GM18511 (cell line): ENCODE data around the gene NRIP1.
A peak's percentile ranks its signal among the peaks of the same experiment; 100 is the strongest.
"Not testable (repeated sequence)": the region's sequence is repeated elsewhere in the genome, so short reads cannot be mapped to it uniquely, and the experiment has no call there.

Source experiments
- ATAC-seq: cut with Tn5 transposase; IDR thresholded peaks from one replicate; pipeline ENCODE4 v1.9.1; 2021; ENCODE audit warnings: mild to moderate bottlenecking, moderate library complexity; ENCODE audit not compliant: unreplicated experiment

Gene NRIP1

DNA sequence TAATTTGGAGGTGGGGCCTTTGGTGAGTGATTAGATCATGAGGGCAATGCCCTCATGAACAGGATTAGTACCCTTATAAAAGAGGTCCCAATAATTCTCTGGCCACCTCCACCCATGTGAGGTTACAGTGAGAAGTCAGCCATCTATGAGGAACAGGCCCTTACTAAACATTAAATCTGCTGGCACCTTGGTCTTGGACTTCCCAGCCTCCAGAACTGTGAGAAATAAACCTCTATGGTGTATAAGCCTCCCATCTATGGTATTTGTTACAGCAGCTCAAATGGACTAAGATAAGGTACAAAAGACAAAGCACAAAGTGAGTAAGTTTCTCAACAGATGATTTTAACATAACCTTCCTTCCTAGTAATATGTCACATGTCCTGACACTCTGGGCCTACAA, 22.3 kb downstream of the NRIP1 start:
- ATAC-seq = no peak

GRCh38 chr21:15039607-15040299, 25.0 kb downstream of the NRIP1 start:
- ATAC-seq = no peak

- ATAC-seq = no peak
These were observed 26.9 kb downstream of the NRIP1 start for GRCh38 chr21:15037900-15038293.

DNA sequence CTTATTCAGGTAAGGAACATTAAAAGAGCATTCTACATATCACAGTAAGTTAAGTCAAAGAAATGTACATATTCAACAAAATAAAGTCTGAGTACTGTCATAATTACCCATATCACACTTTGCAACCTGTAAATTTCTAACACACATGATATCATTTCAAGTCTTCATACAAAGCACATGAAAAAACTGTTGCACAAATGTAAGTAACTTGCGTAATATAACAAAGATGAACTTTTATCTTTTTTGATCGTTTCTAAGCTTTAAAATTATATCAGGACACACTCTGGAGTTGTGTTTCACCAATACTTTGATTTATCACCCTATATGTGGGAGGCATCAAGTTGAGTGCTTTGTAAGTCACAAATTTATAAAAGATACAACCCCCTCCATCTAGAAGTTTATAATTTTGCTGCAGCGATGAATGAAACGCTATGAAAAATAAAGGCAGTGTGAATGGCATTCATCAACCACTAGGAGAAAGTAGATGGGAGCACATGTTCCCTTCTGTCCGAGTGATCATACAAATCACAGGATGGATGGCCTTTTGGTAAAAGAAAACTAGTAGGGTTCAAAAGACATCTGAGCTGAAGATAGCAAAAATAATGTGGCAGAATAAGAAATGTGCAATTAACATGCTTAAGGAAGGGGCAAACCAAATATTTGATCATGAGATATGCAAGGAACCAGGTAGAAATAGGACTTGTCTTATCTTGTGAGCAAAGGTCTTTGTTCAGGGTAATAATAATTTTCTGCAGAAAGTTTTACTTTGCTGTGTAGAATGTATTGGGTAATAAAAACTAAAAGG, 27.5 kb downstream of the NRIP1 start:
- ATAC-seq = no peak

- ATAC-seq = no peak
These were observed 28.6 kb downstream of the NRIP1 start for GRCh38 chr21:15036189-15036588.

GRCh38 chr21:15034126-15034853, 30.5 kb downstream of the NRIP1 start:
- no peak for ATAC-seq

GRCh38 chr21:15031790-15032357, 32.9 kb downstream of the NRIP1 start:
- no peak for ATAC-seq

DNA sequence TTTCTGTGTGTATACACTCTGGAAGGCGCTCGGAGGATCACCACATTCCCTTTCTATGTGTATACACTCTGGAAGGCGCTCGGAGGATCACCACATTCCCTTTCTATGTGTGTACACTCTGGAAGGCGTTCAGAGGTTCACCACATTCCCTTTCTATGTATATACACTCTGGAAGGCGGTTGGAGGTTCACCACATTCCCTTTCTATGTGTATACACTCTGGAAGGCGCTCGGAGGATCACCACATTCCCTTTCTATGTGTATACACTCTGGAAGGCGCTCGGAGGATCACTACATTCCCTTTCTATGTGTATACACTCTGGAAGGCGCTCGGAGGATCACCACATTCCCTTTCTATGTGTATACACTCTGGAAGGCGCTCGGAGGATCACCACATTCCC, 33.4 kb downstream of the NRIP1 start:
- ATAC-seq = not testable (repeated sequence)

GRCh38 chr21:15030861-15031260, 33.9 kb downstream of the NRIP1 start:
- ATAC-seq = not testable (repeated sequence)

DNA sequence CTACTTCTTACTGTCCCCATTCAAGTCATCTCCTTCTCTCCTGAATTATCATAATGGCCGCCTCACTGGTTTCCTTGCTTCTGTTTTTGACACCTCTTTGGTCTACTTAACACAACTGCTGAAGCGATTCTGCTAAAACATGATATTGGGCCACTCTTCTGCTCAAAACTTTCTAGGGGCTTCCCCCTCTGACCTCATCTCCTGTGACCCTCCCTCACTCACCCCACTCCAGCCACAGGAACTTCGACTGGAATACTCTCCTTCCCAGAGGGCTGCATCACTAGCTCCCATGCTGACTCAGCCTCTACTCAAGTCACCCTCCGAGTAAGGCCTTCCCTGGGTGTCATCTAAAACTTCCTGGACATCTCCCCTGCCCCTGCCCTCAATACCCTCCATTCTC, 35.7 kb downstream of the NRIP1 start:
- ATAC-seq = peak; percentile 69

DNA sequence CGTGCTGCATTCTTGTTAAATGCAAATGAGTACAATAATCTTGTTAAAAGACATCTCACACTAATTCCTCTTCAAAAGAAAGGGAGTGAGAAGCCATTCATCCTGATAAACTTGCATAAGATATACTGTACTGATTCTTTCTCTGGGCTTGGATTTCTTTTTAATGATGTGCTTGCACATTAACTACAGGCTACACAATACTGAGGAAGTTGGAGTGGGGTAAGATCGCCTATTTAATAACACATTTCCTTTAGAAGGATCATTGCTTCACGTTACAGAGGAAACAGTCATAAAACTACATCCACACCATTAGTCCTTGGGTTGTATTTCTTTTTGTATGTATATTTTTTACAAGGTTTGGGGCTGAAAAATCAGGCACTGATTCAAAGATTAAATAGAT, 36.6 kb downstream of the NRIP1 start:
- no peak for ATAC-seq

GRCh38 chr21:15027056-15027455, 37.7 kb downstream of the NRIP1 start:
- no peak for ATAC-seq

- no peak for ATAC-seq
These were observed 38.4 kb downstream of the NRIP1 start for GRCh38 chr21:15026370-15026769.

DNA sequence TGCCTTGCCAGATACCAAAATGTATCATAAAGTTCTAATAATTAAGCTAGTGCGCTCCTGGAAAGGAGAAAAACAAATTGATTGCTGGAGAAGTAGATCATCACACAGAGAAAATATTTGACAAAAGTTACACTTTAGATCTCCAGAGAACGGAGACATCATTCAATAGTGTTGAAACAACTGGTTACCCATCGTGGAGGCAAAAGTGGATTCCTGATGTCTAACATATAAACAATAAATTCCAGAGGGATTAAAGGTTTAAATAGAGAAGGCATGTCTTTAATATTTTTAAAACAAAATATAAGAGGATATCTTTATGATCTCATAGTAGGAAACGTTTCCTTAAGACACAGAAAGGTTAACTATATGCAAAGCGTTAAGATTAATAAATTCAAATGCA, 41.0 kb downstream of the NRIP1 start:
- ATAC-seq = no peak

GRCh38 chr21:15022608-15023261, 42.1 kb downstream of the NRIP1 start:
- no peak for ATAC-seq

- no peak for ATAC-seq
These were observed 44.0 kb downstream of the NRIP1 start for GRCh38 chr21:15020797-15021196.

DNA sequence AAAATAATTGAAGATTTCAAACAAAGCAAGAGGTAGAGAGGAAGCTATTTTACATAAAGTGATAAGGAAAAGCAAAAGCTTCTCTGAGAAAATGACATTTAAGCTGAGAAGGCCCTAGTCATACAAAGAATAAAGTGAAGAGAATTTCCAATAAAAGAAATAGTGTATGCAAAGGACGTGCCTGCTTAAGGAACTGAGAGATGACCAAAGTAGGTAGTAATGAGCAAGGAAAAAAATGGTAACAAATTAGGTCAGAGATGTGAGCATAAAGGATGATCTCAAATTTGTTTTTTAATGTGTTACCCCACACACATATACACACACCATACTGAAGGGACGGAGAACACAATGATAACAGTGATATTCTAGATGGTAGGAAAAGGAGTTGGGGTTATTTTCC, 46.4 kb downstream of the NRIP1 start:
- no peak for ATAC-seq

- ATAC-seq = no peak
These were observed 49.0 kb downstream of the NRIP1 start for GRCh38 chr21:15015622-15016471.

GRCh38 chr21:15014221-15014620, 50.6 kb downstream of the NRIP1 start:
- ATAC-seq = no peak

DNA sequence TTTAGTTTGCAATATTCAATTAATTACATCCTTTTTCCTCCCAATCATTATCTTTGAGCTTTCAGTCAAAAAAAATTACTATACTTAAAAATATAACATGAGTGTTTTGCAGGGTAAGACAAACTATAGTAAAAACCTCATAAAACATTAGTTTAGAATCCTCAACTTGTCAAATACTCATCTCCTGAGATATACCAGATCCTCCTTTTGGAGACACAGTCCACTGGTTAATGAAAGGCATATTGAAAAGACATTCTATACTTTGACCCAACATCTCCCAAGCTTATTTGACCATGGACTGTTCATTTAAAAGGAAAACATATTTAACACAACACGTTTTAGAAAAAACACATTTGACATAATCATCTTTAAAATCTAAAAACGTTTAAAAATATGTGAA, 52.8 kb downstream of the NRIP1 start:
- ATAC-seq = no peak
